CD14-positive monocyte (primary cell): ENCODE data around the gene EPHB2. TPM values are rescaled to one million over a fixed set of nuclear protein-coding genes. Genes with fewer than 3 reads are reported as not detected.

Source experiments
- DNase-seq, 3 donors: peaks; one replicate each; pipeline ENCODE4 v3.0.0-alpha.2; 2011 to 2022
- H2AFZ ChIP-seq: 2 replicates; pipeline ENCODE4 v1.6.0; 2012; ENCODE audit warnings: mild to moderate bottlenecking, low read depth, low read length, inconsistent platforms; ENCODE audit not compliant: insufficient read depth, poor library complexity, severe bottlenecking
- H3K27ac ChIP-seq, 2 donors: 1 replicate in 1 of 2; 2 replicates in 1 of 2; pipeline ENCODE4 v1.5.1; 2012 to 2013; ENCODE audit warnings: low read length in 2 of 2, control low read depth in 1 of 2, inconsistent platforms in 1 of 2, low read depth in 1 of 2, mild to moderate bottlenecking in 1 of 2
- H3K27me3 ChIP-seq, 2 donors: one replicate each; pipeline versions ENCODE4 v1.6.0 to v1.6.1; 2011 to 2013; ENCODE audit warnings: low read length in 2 of 2; ENCODE audit not compliant: control insufficient read depth in 2 of 2, insufficient read depth in 2 of 2
- H3K36me3 ChIP-seq, 2 donors: replicated peaks in 1 of 2; 1 replicate in 1 of 2; 2 replicates in 1 of 2; pipeline versions ENCODE4 v1.5.1 to v1.6.1; 2012 to 2013; ENCODE audit warnings: low read length in 2 of 2, control low read depth in 1 of 2, inconsistent platforms in 1 of 2, mild to moderate bottlenecking in 1 of 2; ENCODE audit not compliant: insufficient read depth in 2 of 2, control insufficient read depth in 1 of 2
- H3K4me1 ChIP-seq, 2 donors: 1 replicate in 1 of 2; 2 replicates in 1 of 2; pipeline versions ENCODE4 v1.5.1 to v1.6.1; 2012 to 2013; ENCODE audit warnings: low read length in 2 of 2, control low read depth in 1 of 2, inconsistent platforms in 1 of 2, mild to moderate bottlenecking in 1 of 2, moderate library complexity in 1 of 2; ENCODE audit not compliant: insufficient read depth in 2 of 2, control insufficient read depth in 1 of 2
- H3K4me2 ChIP-seq: replicated peaks from 2 replicates; pipeline ENCODE3; 2012; ENCODE audit warnings: low read length, moderate library complexity, mild to moderate bottlenecking; ENCODE audit not compliant: poor library complexity, severe bottlenecking; ENCODE audit errors: extremely low read depth
- H3K4me3 ChIP-seq, 3 experiments: fragments of 200-600 bp in 1 of 3; sonication (generic) in 1 of 3; replicated peaks in 1 of 3; 1 replicate in 2 of 3; 2 replicates in 1 of 3; pipeline ENCODE4 v1.5.1; 2011 to 2013; ENCODE audit warnings: low read length in 3 of 3, mild to moderate bottlenecking in 3 of 3, control low read depth in 2 of 3, low read depth in 2 of 3, inconsistent platforms in 1 of 3, moderate library complexity in 1 of 3
- H3K79me2 ChIP-seq: 2 replicates; pipeline ENCODE4 v1.6.0; 2012; ENCODE audit warnings: mild to moderate bottlenecking, control low read depth, inconsistent platforms, low read length, moderate library complexity; ENCODE audit not compliant: insufficient read depth
- H3K9ac ChIP-seq: 2 replicates; pipeline ENCODE4 v1.6.0; 2017; ENCODE audit warnings: low read length, mild to moderate bottlenecking; ENCODE audit not compliant: insufficient read depth, poor library complexity, severe bottlenecking
- H3K9me3 ChIP-seq, 2 donors: replicated peaks in 1 of 2; 1 replicate in 1 of 2; 2 replicates in 1 of 2; pipeline versions ENCODE4 v1.5.1 to v1.6.1; 2012 to 2013; ENCODE audit warnings: low read length in 2 of 2, control low read depth in 1 of 2; ENCODE audit not compliant: control insufficient read depth in 1 of 2, insufficient read depth in 1 of 2
- H4K20me1 ChIP-seq: 2 replicates; pipeline ENCODE4 v1.6.0; 2012; ENCODE audit warnings: mild to moderate bottlenecking, low read length, control low read depth, moderate library complexity; ENCODE audit not compliant: insufficient read depth
- H3K27ac Mint-ChIP-seq, 7 donors: one replicate each; pipeline ENCODE4 v1.8.0; 2020; ENCODE audit warnings: mild to moderate bottlenecking in 7 of 7, mixed read lengths in 7 of 7, moderate library complexity in 6 of 7, inconsistent platforms in 2 of 7
- H3K27me3 Mint-ChIP-seq, 3 donors: one replicate each; pipeline ENCODE4 v1.8.0; 2021 to 2022; ENCODE audit warnings: low read depth in 3 of 3, mild to moderate bottlenecking in 3 of 3, mixed read lengths in 3 of 3, moderate library complexity in 3 of 3, inconsistent platforms in 1 of 3
- H3K36me3 Mint-ChIP-seq, 2 donors: one replicate each; pipeline ENCODE4 v1.8.0; 2020; ENCODE audit warnings: mixed read lengths in 2 of 2, inconsistent platforms in 1 of 2, mild to moderate bottlenecking in 1 of 2
- H3K4me1 Mint-ChIP-seq: one replicate; pipeline ENCODE4 v1.8.0; 2020; ENCODE audit warnings: mild to moderate bottlenecking, mixed read lengths
- H3K4me3 Mint-ChIP-seq, 2 donors: one replicate each; pipeline ENCODE4 v1.8.0; 2020; ENCODE audit warnings: mild to moderate bottlenecking in 2 of 2, mixed read lengths in 2 of 2, moderate library complexity in 1 of 2
- H3K9me3 Mint-ChIP-seq, 7 donors: one replicate each; pipeline ENCODE4 v1.8.0; 2020 to 2022; ENCODE audit warnings: mixed read lengths in 7 of 7, mild to moderate bottlenecking in 6 of 7, moderate library complexity in 6 of 7, inconsistent platforms in 2 of 7
- CTCF ChIP-seq: fragments of 200-600 bp; IDR thresholded peaks from one replicate; pipeline ENCODE4 v1.8.0; 2022; ENCODE audit warnings: antibody characterized with exemption, mild to moderate bottlenecking
- WGBS: methylation state at CpG from one replicate; pipeline ENCODE4 v1.1.5; 2013; ENCODE audit warnings: missing lambda C conversion rate; ENCODE audit not compliant: insufficient coverage; 5-methylcytosine and 5-hydroxymethylcytosine counted together
- intact Hi-C, 2 donors: fragments of 100-400 bp; cut with micrococcal nuclease; formaldehyde crosslinking; loops; one replicate each; pipeline versions ENCODE4 v1.15.0 to v1.15.1; 2023
- polyA plus RNA-seq, 3 donors: library from polyadenylated mRNA; depleted of rRNA in 1 of 3; unstranded in 2 of 3; stranded (reverse) in 1 of 3; fragments of 300-500 nt in 2 of 3; fragments of >200 nt in 1 of 3; fragmentation: Illumina TruSeq in 2 of 3; gene quantifications; 1 replicate in 2 of 3; 2 replicates in 1 of 3; pipeline ENCODE4 v1.2.3, GENCODE V29; 2012 to 2021

Gene EPHB2
- polyA plus RNA-seq, 3 donors: 2.9 to 5.6 (median 3.4) TPM

- H3K27me3 ChIP-seq: no peaks in the 10 kb centered on the region
- H3K9me3 Mint-ChIP-seq: no peaks in the 10 kb centered on the region
- no peak overlapping the region for H3K27ac ChIP-seq
- intact Hi-C loops: no loop called here
- no peaks in the 10 kb centered on the region for H3K36me3 Mint-ChIP-seq
- peaks cover 1 to 2% (median 2%) of the 10 kb centered on the region in 3 donors for H3K27me3 Mint-ChIP-seq
- no peaks in the 10 kb centered on the region for H3K4me1 Mint-ChIP-seq
- H2AFZ ChIP-seq: no peak overlapping the region
- 67% methylated on average over 2 of the region's 4 CpGs for WGBS
- no peak overlapping the region for H3K4me3 ChIP-seq
- H3K4me3 Mint-ChIP-seq: no peak overlapping the region
- no peak for DNase-seq
- H3K4me2 ChIP-seq: no peak overlapping the region
- H3K9ac ChIP-seq: no peak overlapping the region
- H3K79me2 ChIP-seq: no peaks in the 10 kb centered on the region
- no peaks in the 10 kb centered on the region for H3K9me3 ChIP-seq
- H4K20me1 ChIP-seq: no peaks in the 10 kb centered on the region
- H3K4me1 ChIP-seq: no peaks in the 10 kb centered on the region
- no peaks in the 10 kb centered on the region for H3K36me3 ChIP-seq
- no peak overlapping the region for H3K27ac Mint-ChIP-seq
- TF ChIP-seq CTCF: no peak
Measured at GRCh38 chr1:22819361-22819760, 108.7 kb downstream of the EPHB2 start.

- Mint-ChIP-seq H3K4me1 (no peaks in the 10 kb centered on the region), H3K27ac (no peak overlapping the region), H3K4me3 (no peak overlapping the region), H3K27me3 (peaks cover 5% of the 10 kb centered on the region in 3 donors), H3K9me3 (no peaks in the 10 kb centered on the region), H3K36me3 (no peaks in the 10 kb centered on the region)
- no peaks in the 10 kb centered on the region for H3K36me3 ChIP-seq
- no peak overlapping the region for H2AFZ ChIP-seq
- H3K27ac ChIP-seq: no peak overlapping the region
- H3K9me3 ChIP-seq: no peaks in the 10 kb centered on the region
- no peaks in the 10 kb centered on the region for H3K79me2 ChIP-seq
- no peak for DNase-seq
- no peak overlapping the region for H3K9ac ChIP-seq
- H4K20me1 ChIP-seq: no peaks in the 10 kb centered on the region
- H3K4me2 ChIP-seq: no peak overlapping the region
- intact Hi-C loops: no loop called here
- no peaks in the 10 kb centered on the region for H3K27me3 ChIP-seq
- no peak overlapping the region for H3K4me3 ChIP-seq
- no peak for TF ChIP-seq CTCF
- no peaks in the 10 kb centered on the region for H3K4me1 ChIP-seq
- WGBS: 92% methylated on average over 2 of the region's 5 CpGs
Measured at GRCh38 chr1:22821027-22821426, 110.4 kb downstream of the EPHB2 start.
